CD4-positive, alpha-beta memory T cell (primary cell): ENCODE results near the gene TMEM115. TPM values are rescaled to one million over a fixed set of nuclear protein-coding genes. Genes with fewer than 3 reads are reported as not detected.

Experiments used
- CTCF ChIA-PET: fragments of 350-600 bp; sonication (Branson Sonifier 250); formaldehyde crosslinking; loops from one replicate; lab custom pipeline; 2021; ENCODE audit warnings: inconsistent platforms; ENCODE audit not compliant: partially characterized antibody; lab: Charles Lee
- POLR2A ChIA-PET: fragments of 350-600 bp; sonication (Branson Sonifier 250); formaldehyde crosslinking; loops from one replicate; lab custom pipeline; 2021; ENCODE audit not compliant: partially characterized antibody; lab: Charles Lee
- DNase-seq, 5 donors: peaks; one replicate each; pipeline versions ENCODE4 v3.0.0 to v3.0.0-alpha.2; 2020 to 2022; ENCODE audit warnings: mixed read lengths in 1 of 5
- H3K27ac ChIP-seq: one replicate; pipeline ENCODE4 v1.7.0; 2013; ENCODE audit warnings: low read depth, low read length
- H3K27me3 ChIP-seq: 2 replicates; pipeline ENCODE4 v1.7.0; 2013; ENCODE audit warnings: mild to moderate bottlenecking, low read length, moderate library complexity; ENCODE audit not compliant: insufficient read depth
- H3K36me3 ChIP-seq: 2 replicates; pipeline ENCODE4 v1.7.0; 2013; ENCODE audit warnings: mild to moderate bottlenecking, low read length, moderate library complexity; ENCODE audit not compliant: insufficient read depth
- H3K4me1 ChIP-seq: 2 replicates; pipeline ENCODE4 v1.7.0; 2013; ENCODE audit warnings: mild to moderate bottlenecking, low read length, moderate library complexity; ENCODE audit not compliant: insufficient read depth
- H3K4me3 ChIP-seq, 2 donors: one replicate each; pipeline ENCODE4 v1.7.0; 2013; ENCODE audit warnings: low read length in 2 of 2, mild to moderate bottlenecking in 1 of 2
- H3K9me3 ChIP-seq, 2 donors: one replicate each; pipeline ENCODE4 v1.7.0; 2013; ENCODE audit warnings: low read length in 2 of 2, control low read depth in 1 of 2; ENCODE audit not compliant: control insufficient read depth in 1 of 2
- H3K27ac Mint-ChIP-seq, 7 donors: one replicate each; pipeline ENCODE4 v1.8.0; 2020 to 2021; ENCODE audit warnings: mixed read lengths in 7 of 7, mild to moderate bottlenecking in 6 of 7, inconsistent platforms in 3 of 7, moderate library complexity in 3 of 7
- H3K27me3 Mint-ChIP-seq, 2 donors: one replicate each; pipeline ENCODE4 v1.8.0; 2020 to 2021; ENCODE audit warnings: mixed read lengths in 2 of 2
- H3K36me3 Mint-ChIP-seq, 2 donors: one replicate each; pipeline ENCODE4 v1.8.0; 2020 to 2021; ENCODE audit warnings: mixed read lengths in 2 of 2, inconsistent platforms in 1 of 2, mild to moderate bottlenecking in 1 of 2
- H3K4me1 Mint-ChIP-seq, 4 donors: one replicate each; pipeline ENCODE4 v1.8.0; 2020 to 2021; ENCODE audit warnings: mixed read lengths in 4 of 4, mild to moderate bottlenecking in 1 of 4
- H3K4me3 Mint-ChIP-seq, 8 donors: one replicate each; pipeline ENCODE4 v1.8.0; 2020 to 2021; ENCODE audit warnings: mixed read lengths in 8 of 8, mild to moderate bottlenecking in 7 of 8, moderate library complexity in 6 of 8, inconsistent platforms in 3 of 8
- H3K9me3 Mint-ChIP-seq, 8 donors: one replicate each; pipeline ENCODE4 v1.8.0; 2020 to 2021; ENCODE audit warnings: mixed read lengths in 8 of 8, mild to moderate bottlenecking in 5 of 8, inconsistent platforms in 3 of 8, moderate library complexity in 1 of 8
- intact Hi-C: fragments of 100-400 bp; cut with micrococcal nuclease; formaldehyde crosslinking; loops from one replicate; pipeline ENCODE4 v1.15.1; 2023
- polyA plus RNA-seq, 2 donors: library from polyadenylated mRNA; unstranded; fragments of 300-500 nt; fragmentation: Illumina TruSeq; gene quantifications; one replicate each; pipeline ENCODE4 v1.2.3, GENCODE V29; 2021
- total RNA-seq, 2 experiments: library from RNA; stranded (reverse); gene quantifications; one replicate each; pipeline ENCODE4 v1.2.3, GENCODE V29; 2021

The TMEM115 gene
- total and polyA plus RNA-seq, 4 experiments from 2014 or later, result 28.6 to 38.4 (median 32.8) TPM

DNA sequence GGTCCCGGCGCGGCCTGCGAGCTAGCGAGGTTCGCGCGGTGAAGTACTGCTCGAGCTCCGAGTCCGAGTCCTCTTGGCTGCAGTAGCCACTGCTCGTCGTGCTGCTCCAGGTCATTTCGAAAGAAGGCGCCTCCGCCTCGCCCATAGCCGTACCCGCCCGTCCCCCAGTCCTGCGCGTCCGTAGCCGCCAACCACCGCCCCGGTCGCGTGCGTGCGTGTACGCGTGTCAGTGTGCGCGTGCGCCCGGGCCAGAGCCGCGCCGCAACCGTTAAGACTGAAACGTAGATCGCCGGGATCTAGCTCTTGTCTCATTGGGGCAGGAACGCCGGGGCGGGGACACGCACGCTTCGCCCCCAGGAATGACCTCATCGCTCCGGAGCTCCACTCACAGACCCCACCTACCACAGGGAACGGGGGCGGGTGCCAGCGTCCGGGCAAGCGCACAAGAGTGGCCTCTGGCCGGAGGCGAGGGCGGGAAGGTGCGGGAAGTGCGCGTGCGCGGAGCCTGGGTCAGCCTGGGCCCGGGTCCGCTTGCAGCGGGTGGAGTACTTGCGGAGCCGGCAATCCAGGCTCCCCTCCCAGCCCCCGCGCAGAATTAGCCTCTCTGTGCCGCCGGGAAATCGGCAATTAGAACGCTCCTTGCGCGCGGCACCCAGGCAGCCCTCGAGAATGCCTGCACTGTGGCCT, 22.0 kb downstream of the TMEM115 start:
- ChIA-PET CTCF (interaction anchor here (0.6 to 5.8 kb wide), 16 partner anchors 8 to 274 kb away, joined by 3 to 84 read pairs (median 6); partner anchors contain the start of genes CYB561D2, HYAL1, HYAL2 and HYAL3), POLR2A (interaction anchor here (0.6 to 20.5 kb wide), 27 partner anchors 8 to 1898 kb away, joined by 3 to 595 read pairs (median 4); partner anchors contain the start of genes CCDC51, CYB561D2, GNAI2 and HEMK1)
- H3K9me3 ChIP-seq, result no peaks in the 10 kb centered on the region
- H3K27me3 ChIP-seq, result no peaks in the 10 kb centered on the region
- DNase-seq, result peak; percentile 89 to 98 (median 92)
- intact Hi-C loops, result loop anchor here (1.0 to 5.0 kb wide), 5 partner anchors 9 to 100 kb away; partner anchors contain the start of genes CYB561D2, GNAI2, HYAL3 and NAA80
- H3K36me3 ChIP-seq, result peaks cover 6% of the 10 kb centered on the region
- peaks cover 80% of the 10 kb centered on the region for H3K4me1 ChIP-seq
- peaks cover 4 to 22% of the 10 kb centered on the region in 2 donors for H3K36me3 Mint-ChIP-seq
- H3K27ac ChIP-seq, result peak overlapping the region; percentile 96
- no peaks in the 10 kb centered on the region for H3K27me3 Mint-ChIP-seq
- H3K4me1 Mint-ChIP-seq, result peaks cover 42 to 76% (median 56%) of the 10 kb centered on the region in 4 donors
- H3K4me3 ChIP-seq, result peak overlapping the region; percentile 87 to 94
- peak overlapping the region; percentile 93 to 100 (median 98) for H3K27ac Mint-ChIP-seq
- H3K4me3 Mint-ChIP-seq, result peak overlapping the region; percentile 88 to 98 (median 95)
- H3K9me3 Mint-ChIP-seq, result peaks cover 0 to 4% (median 0%) of the 10 kb centered on the region in 8 donors

DNA sequence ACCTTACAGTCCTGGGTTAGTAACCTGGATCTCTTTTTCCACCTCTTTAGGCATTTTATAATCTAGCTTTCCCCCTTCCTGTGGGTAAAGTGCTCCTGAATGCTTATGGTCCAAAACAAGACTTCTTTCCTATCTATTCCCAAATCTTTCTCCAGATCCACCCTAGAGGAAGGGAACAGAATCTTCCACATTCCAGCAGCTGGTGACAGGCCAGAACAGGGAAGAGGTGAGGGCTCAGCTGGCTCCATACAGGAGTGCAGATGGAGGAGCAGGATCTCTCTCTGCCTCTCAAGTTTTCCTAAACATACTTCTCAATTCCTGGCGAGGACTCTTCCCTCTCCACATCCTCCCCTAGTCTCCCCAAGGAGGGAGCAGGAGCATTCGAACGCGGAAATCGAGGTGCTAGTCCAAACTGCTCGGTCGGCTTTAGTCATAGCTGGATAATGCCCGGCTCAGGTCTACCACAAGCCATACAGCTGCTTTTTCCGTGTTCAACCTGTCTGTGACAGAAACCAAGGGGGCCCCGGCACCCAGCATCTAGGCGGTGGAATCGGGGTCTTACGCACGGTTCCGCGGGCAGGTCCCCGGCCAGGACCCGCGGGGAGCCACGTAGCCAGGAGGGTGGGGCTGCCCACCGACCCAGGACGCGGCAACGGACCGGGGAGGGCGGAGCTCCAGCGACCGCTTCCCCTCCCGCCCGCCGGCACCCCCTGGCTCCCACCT, 22.7 kb downstream of the TMEM115 start:
- Mint-ChIP-seq H3K27me3 (no peaks in the 10 kb centered on the region), H3K27ac (peak overlapping the region; percentile 93 to 100 (median 98)), H3K4me3 (peak overlapping the region; percentile 88 to 99 (median 96)), H3K4me1 (peaks cover 40 to 76% (median 57%) of the 10 kb centered on the region in 4 donors), H3K9me3 (peaks cover 0 to 4% (median 0%) of the 10 kb centered on the region in 8 donors), H3K36me3 (peaks cover 4 to 28% of the 10 kb centered on the region in 2 donors)
- ChIA-PET POLR2A (interaction anchor here (0.6 to 20.5 kb wide), 23 partner anchors 8 to 1335 kb away, joined by 3 to 595 read pairs (median 4); partner anchors contain the start of genes CYB561D2, GNAI2, HEMK1 and HYAL2), CTCF (interaction anchor here (0.6 to 5.8 kb wide), 16 partner anchors 9 to 273 kb away, joined by 3 to 84 read pairs (median 6); partner anchors contain the start of genes CYB561D2, HYAL1, HYAL2 and HYAL3)
- DNase-seq, result peak in 1 of 5 donors; percentile 77
- intact Hi-C loops, result loop anchor here (1.0 to 5.0 kb wide), 5 partner anchors 8 to 99 kb away; partner anchors contain the start of genes CYB561D2, GNAI2, HYAL3 and NAA80
- H3K4me3 ChIP-seq, result peak overlapping the region; percentile 87 to 94
- H3K9me3 ChIP-seq, result no peaks in the 10 kb centered on the region
- peaks cover 13% of the 10 kb centered on the region for H3K36me3 ChIP-seq
- peak overlapping the region; percentile 96 for H3K27ac ChIP-seq
- no peaks in the 10 kb centered on the region for H3K27me3 ChIP-seq
- peaks cover 80% of the 10 kb centered on the region for H3K4me1 ChIP-seq

DNA sequence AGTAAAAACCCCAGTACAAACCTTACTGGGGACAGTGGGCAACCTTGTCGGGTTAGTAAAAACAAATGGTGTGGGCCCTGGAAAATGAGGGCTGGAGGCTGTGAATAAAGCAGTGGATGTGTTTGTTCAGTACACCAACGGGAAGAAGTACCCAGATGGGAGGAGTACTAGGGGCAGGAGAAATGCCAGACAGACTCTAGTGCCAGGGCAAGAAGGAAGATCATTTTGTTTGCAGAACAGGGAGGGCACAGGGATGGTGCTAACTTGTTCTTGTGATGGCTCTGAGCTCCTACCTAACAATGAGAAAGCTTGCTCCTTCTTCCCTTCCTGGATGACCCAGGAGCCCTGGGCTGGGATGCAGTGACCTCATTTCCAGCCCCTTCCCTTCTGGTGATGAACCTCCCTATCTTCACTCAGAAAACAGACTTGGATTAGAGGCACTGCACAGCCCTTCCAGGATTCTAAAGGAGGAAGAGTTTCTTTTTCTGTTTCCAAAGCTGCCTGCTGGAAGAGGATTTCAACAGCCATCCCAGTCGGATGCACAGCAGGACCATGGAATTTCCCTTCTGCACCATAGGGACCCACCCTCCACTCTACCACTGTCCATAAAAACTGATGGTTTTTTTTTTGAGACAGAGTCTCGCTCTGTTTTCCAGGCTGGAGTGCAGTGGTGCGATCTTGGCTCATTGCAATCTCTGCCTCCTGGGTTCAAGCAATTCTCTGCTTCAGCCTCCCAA, 24.8 kb downstream of the TMEM115 start:
- peak overlapping the region; percentile 96 for H3K27ac ChIP-seq
- intact Hi-C loops, result loop anchor here (5.0 kb wide), 1 partner anchor 97 kb away; the partner anchor contains the start of gene GNAI2
- H3K36me3 Mint-ChIP-seq, result peaks cover 4 to 46% of the 10 kb centered on the region in 2 donors

DNA sequence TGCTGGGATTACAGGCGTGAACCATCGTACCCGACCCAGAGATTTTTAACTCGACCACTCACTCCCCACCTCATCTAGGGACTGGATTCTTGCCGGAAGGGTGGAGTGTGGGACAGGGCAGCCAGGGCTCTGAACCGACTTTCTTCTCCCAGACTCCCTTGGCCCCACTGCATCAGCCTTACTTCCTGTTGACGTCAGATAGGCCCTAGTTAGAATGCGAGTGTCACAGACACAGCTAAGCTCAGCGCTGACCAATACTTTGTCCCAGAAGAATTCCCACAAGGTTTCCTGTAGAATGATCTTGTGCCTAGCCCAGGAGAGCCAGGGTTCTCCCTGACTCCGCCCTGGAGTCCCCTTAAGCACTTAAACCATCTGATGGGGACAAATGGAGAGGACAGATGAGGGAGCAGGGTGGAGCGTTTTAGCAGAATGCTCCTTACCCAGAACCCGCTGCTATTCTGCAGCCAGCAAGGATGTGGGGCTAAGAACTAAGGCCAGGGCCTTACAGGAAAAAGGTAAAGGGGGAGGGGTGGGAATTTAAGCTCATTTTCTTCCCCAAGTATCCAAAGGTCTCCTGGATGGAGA, 25.5 kb downstream of the TMEM115 start:
- intact Hi-C loops, result no loop called here
- no peak overlapping the region for H3K4me3 ChIP-seq
- POLR2A ChIA-PET, result interaction anchor here (1.5 to 20.5 kb wide), 4 partner anchors 14 to 278 kb away, joined by 3 to 595 read pairs (median 161); partner anchors contain the start of genes CISH, CYB561D2, HYAL2 and HYAL3

More for the DNA sequence above, 24.8 kb downstream of the TMEM115 start:
- H3K4me3 ChIP-seq, result no peak overlapping the region
- Mint-ChIP-seq H3K27ac (peak overlapping the region; percentile 85 to 97 (median 94)), H3K4me3 (peak overlapping the region in 7 of 8 donors; percentile 21 to 71 (median 56)), H3K9me3 (peaks cover 0 to 4% (median 0%) of the 10 kb centered on the region in 8 donors), H3K27me3 (no peaks in the 10 kb centered on the region), H3K4me1 (peaks cover 29 to 60% (median 47%) of the 10 kb centered on the region in 4 donors)
- ChIA-PET CTCF (interaction anchor here (1.7 kb wide), 1 partner anchor 11 kb away, joined by 7 read pairs; the partner anchor contains the start of gene HYAL2), POLR2A (interaction anchor here (1.5 to 20.5 kb wide), 4 partner anchors 15 to 277 kb away, joined by 3 to 595 read pairs (median 161); partner anchors contain the start of genes CISH, CYB561D2, HYAL2 and HYAL3)
- peaks cover 32% of the 10 kb centered on the region for H3K36me3 ChIP-seq
- H3K27me3 ChIP-seq, result no peaks in the 10 kb centered on the region
- no peaks in the 10 kb centered on the region for H3K9me3 ChIP-seq
- peak in 1 of 5 donors; percentile 5 for DNase-seq
- H3K4me1 ChIP-seq, result peaks cover 59% of the 10 kb centered on the region

DNA sequence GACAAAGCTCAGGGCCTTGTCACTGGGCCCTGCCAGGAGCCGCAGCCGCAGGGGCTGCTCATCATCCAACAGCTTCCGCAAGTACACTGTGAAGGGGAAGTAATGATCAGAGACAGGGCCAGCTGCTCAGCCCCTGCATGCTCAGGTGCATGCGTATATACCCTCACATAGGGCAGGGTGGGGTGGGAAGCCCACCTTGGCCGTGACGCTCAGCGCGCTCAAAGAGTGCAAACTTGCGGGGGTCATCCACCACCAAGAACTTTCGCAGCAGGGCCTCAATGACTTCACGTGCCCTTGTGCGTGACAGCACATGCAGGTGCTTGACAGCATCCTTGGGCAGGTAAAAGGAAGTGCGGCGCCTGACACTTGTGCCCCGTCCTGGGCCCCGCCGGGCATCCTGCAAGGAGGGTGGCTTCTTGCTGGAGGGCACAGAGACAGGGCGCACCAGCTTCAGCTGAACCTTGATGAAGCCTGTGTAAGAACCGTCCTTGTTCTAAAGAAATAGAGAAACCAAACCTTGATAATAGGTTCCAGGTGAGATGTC, 27.9 kb downstream of the TMEM115 start:
- intact Hi-C loops, result no loop called here
- peaks cover 55% of the 10 kb centered on the region for H3K4me1 ChIP-seq
- H3K27me3 Mint-ChIP-seq, result no peaks in the 10 kb centered on the region

More for the DNA sequence above, 25.5 kb downstream of the TMEM115 start:
- Histone ChIP-seq H3K27me3 (no peaks in the 10 kb centered on the region), H3K36me3 (peaks cover 32% of the 10 kb centered on the region), H3K27ac (peak overlapping the region; percentile 96), H3K9me3 (no peaks in the 10 kb centered on the region), H3K4me1 (peaks cover 53% of the 10 kb centered on the region)
- peaks cover 25 to 54% (median 41%) of the 10 kb centered on the region in 4 donors for H3K4me1 Mint-ChIP-seq
- H3K4me3 Mint-ChIP-seq, result peak overlapping the region in 7 of 8 donors; percentile 21 to 71 (median 56)
- DNase-seq, result peak in 3 of 5 donors; percentile 22 to 61 (median 29)
- peaks cover 4 to 45% of the 10 kb centered on the region in 2 donors for H3K36me3 Mint-ChIP-seq
- no peaks in the 10 kb centered on the region for H3K27me3 Mint-ChIP-seq
- peak overlapping the region; percentile 85 to 96 (median 93) for H3K27ac Mint-ChIP-seq
- CTCF ChIA-PET, result interaction anchor here (0.7 to 1.7 kb wide), 2 partner anchors 10 to 16 kb away, joined by 3 to 7 read pairs; partner anchors contain the start of gene HYAL2
- H3K9me3 Mint-ChIP-seq, result peaks cover 0 to 4% (median 0%) of the 10 kb centered on the region in 8 donors

More for the DNA sequence above, 27.9 kb downstream of the TMEM115 start:
- peak overlapping the region in 2 of 7 donors; percentile 22 to 44 for H3K27ac Mint-ChIP-seq
- DNase-seq, result peak in 1 of 5 donors; percentile 18
- no peak overlapping the region for H3K27ac ChIP-seq
- ChIA-PET POLR2A (interaction anchor here (1.3 to 20.5 kb wide), 3 partner anchors 9 to 20 kb away, joined by 4 to 595 read pairs (median 27); partner anchors contain the start of genes CYB561D2, NPRL2, RASSF1 and TMEM115), CTCF (interaction anchor here (1.0 kb wide), 1 partner anchor 10 kb away, joined by 3 read pairs; no protein-coding TSS in a partner anchor)
- H3K4me3 ChIP-seq, result no peak overlapping the region
- peaks cover 0 to 3% (median 0%) of the 10 kb centered on the region in 8 donors for H3K9me3 Mint-ChIP-seq
- no peaks in the 10 kb centered on the region for H3K27me3 ChIP-seq
- no peak overlapping the region for H3K4me3 Mint-ChIP-seq
- peaks cover 4 to 42% of the 10 kb centered on the region in 2 donors for H3K36me3 Mint-ChIP-seq
- peaks cover 27 to 61% (median 40%) of the 10 kb centered on the region in 4 donors for H3K4me1 Mint-ChIP-seq
- peaks cover 32% of the 10 kb centered on the region for H3K36me3 ChIP-seq
- H3K9me3 ChIP-seq, result no peaks in the 10 kb centered on the region
